HCEC 1CT (cell line): ENCODE data around the gene PPIP5K1.
"Not testable (repeated sequence)": the region's sequence is repeated elsewhere in the genome, so short reads cannot be mapped to it uniquely, and the experiment has no call there.

Experiments used
- DNase-seq: peaks from one replicate; pipeline ENCODE4 v3.0.0-alpha.2; 2017

Gene PPIP5K1

DNA sequence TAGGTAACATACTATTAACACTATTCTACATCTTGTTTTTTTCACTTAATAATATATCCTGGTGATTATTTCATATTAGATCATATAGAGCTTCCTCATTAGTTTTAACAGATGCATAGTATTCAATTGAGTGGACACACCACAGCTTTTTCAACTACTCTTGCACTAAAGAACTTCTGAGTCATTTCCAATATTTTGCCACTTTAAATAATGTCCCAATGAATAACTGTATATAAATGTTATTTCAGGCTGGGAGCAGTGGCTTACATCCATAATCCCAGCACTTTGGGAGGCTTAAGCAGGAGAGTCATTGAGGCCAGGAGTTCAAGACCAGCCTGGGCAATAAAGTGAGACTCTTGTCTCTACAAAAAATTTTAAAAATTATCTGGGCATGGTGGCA is 45.7 kb downstream of the PPIP5K1 start:
- peak; percentile 23 for DNase-seq

DNA sequence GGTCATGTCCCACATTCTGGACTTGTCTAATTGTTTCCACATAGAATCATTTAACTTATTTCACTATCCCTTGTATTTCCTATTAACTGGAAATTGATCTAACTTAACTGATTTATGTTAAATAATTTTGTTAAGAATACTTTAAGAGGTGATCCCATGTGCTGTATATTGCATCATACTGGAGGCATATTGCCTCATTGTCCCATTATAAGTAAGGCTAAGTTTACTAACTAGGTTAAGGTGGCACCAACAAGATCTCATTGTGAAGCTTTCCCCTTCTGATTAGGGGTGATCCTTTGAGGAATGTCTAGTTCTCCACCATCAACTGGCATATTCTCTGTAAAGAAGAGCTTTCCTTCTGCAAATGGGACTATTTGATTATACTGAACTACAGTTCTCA is 48.2 kb downstream of the PPIP5K1 start:
- DNase-seq, result peak; percentile 28

DNA sequence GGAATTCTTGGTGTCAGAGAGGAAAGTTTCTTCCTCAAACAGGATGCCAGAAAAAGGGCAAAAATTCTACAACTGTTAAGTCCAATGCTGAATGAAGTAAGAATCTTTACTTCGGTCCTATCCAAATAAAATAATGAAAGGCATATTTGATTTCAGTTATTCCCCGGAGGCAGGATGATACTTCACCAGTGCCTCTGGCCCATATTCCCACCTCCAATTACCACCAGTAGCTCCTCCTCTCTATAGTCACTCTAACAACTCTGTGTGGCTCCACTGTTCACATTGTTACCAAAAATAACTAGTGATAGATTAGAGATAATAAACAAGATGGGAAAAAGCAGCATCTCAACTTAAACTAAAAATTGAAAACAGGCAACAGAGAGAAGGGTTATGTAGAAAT is 51.9 kb downstream of the PPIP5K1 start:
- no peak for DNase-seq

DNA sequence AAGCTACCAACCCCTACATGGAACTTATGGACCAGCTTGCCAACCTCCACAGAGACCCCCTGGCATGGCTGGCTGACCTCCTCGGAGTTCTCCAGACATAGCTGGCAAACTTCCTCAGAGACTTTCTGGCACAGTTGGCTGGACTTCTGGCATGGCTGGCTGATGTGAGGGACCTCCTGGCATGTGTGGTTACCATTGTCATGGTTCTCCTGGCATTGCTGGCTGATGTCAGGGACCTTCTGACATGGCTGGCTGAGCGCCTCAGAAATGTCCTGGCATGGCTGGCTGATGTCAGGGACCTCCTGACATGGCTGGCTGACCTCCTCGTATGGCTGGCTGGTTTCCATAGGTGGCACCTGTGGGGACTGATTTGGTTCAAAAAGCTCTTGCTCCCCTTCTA is 55.1 kb downstream of the PPIP5K1 start:
- DNase-seq, result no peak

DNA sequence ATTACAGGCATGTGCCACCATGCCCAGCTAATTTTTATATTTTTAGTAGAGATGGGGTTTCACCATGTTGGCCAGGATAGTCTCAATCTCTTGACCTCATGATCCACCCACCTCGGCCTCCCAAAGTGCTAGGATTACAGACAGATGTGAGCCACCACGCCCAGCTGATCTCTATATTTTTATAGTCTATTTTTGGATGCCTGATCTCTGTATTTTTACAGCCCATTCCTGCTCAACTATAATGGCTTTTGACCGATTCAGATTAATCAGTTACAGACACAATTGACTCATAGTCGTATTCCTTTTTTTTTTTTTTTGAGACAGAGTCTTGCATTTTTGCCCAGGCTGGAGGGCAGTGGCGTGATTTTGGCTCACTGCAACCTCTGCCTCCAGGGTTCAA is 57.2 kb downstream of the PPIP5K1 start:
- DNase-seq, result not testable (repeated sequence)

DNA sequence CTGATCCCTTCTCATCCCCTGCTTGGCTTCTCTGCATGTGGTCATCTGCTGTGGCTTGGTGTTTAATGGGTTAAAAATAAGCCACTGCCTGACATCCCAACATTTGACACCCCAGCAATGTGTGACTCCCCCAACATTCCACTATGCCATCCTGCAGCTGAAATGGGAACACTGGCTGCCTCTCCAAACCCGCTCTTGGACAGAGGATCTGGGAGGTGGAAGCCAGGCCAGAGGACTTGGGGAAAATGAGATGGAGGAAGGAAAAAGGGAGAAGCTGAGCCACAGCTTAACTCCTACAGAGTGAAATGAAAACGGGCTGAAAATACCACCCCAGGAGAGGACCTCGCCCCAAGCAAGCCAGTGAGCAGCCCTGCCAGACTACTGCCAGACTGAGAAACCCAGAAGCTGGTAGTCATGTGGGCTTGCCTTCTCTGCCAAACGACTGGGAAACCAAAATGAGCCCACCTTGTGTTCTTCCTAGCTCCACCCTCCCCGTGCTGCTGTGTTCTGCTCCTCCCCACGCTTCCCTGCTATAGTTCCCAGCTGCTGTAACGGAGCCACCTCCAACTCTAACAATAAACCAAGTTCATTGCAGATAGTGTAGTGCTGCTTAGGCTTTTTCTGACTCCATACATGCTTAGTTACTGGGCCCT is 58.9 kb downstream of the PPIP5K1 start:
- no peak for DNase-seq

DNA sequence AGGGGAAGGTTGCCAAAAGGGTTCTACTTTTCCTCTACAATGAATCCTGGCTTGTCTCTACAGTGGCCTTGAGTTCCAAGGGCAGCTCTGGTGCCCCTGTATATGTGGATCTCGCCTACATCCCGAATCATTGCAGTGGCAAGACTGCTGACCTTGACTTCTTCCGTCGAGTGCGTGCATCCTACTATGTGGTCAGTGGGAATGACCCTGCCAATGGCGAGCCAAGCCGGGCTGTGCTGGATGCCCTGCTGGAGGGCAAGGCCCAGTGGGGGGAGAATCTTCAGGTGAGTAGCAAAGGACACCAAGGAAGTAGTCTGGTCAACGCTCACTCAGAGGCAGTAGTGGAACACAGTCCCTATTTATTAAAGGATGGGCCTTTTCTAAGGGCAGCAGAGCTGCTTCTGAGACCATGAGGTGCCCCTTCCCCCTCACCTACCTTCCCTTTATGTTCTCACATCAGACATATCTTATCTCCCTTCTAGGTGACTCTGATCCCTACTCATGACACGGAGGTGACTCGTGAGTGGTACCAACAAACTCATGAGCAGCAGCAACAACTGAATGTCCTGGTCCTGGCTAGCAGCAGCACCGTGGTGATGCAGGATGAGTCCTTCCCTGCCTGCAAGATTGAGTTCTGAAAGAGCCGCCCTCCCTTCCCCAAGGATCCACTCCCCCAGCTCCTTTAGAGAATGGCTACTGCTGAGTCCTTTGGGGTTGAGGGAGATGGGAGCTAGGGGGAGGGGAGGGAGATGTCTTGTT is 60.2 kb downstream of the PPIP5K1 start:
- no peak for DNase-seq

DNA sequence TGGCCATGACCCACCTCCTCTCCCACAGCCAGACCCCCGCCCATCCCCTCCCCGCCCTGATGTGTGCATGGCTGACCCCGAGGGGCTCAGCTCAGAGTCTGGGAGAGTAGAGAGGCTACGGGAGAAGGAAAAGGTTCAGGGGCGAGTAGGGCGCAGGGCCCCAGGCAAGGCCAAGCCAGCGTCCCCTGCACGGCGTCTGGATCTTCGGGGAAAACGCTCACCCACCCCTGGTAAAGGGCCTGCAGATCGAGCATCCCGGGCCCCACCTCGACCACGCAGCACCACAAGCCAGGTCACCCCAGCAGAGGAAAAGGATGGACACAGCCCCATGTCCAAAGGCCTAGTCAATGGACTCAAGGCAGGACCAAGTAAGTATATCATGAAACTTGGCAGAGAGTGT is 60.9 kb downstream of the PPIP5K1 start:
- DNase-seq, result no peak

DNA sequence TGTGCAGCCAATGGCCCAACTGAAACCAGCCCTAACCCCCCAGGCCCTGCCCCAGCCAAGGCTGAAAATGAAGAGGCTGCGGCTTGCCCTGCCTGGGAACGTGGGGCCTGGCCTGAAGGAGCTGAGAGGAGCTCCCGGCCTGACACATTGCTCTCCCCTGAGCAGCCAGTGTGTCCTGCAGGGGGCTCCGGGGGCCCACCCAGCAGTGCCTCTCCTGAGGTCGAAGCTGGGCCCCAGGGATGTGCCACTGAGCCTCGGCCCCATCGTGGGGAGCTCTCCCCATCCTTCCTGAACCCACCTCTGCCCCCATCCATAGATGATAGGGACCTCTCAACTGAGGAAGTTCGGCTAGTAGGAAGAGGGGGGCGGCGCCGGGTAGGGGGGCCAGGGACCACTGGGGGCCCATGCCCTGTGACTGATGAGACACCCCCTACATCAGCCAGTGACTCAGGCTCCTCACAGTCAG is 61.4 kb downstream of the PPIP5K1 start:
- no peak for DNase-seq

DNA sequence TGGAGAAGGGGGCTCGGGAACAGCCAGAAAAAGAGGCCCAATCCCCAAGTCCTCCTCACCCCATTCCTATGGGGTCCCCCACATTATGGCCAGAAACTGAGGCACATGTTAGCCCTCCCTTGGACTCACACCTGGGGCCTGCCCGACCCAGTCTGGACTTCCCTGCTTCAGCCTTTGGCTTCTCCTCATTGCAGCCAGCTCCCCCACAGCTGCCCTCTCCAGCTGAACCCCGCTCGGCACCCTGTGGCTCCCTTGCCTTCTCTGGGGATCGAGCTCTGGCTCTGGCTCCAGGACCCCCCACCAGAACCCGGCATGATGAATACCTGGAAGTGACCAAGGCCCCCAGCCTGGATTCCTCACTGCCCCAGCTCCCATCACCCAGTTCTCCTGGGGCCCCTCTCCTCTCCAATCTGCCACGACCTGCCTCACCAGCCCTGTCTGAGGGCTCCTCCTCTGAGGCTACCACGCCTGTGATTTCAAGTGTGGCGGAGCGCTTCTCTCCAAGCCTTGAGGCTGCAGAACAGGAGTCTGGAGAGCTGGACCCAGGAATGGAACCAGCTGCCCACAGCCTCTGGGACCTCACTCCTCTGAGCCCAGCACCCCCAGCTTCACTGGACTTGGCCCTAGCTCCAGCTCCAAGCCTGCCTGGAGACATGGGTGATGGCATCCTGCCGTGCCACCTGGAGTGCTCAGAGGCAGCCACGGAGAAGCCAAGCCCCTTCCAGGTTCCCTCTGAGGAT is 62.0 kb downstream of the PPIP5K1 start:
- no peak for DNase-seq

DNA sequence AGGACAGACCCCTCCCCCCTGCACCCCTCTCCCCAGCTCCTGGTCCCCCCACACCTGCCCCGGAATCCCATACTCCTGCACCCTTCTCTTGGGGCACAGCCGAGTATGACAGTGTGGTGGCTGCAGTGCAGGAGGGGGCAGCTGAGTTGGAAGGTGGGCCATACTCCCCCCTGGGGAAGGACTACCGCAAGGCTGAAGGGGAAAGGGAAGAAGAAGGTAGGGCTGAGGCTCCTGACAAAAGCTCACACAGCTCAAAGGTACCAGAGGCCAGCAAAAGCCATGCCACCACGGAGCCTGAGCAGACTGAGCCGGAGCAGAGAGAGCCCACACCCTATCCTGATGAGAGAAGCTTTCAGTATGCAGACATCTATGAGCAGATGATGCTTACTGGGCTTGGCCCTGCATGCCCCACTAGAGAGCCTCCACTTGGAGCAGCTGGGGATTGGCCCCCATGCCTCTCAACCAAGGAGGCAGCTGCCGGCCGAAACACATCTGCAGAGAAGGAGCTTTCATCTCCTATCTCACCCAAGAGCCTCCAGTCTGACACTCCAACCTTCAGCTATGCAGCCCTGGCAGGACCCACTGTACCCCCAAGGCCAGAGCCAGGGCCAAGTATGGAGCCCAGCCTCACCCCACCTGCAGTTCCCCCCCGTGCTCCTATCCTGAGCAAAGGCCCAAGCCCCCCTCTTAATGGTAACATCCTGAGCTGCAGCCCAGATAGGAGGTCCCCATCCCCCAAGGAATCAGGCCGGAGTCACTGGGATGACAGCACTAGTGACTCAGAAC is 62.8 kb downstream of the PPIP5K1 start:
- no peak for DNase-seq

DNA sequence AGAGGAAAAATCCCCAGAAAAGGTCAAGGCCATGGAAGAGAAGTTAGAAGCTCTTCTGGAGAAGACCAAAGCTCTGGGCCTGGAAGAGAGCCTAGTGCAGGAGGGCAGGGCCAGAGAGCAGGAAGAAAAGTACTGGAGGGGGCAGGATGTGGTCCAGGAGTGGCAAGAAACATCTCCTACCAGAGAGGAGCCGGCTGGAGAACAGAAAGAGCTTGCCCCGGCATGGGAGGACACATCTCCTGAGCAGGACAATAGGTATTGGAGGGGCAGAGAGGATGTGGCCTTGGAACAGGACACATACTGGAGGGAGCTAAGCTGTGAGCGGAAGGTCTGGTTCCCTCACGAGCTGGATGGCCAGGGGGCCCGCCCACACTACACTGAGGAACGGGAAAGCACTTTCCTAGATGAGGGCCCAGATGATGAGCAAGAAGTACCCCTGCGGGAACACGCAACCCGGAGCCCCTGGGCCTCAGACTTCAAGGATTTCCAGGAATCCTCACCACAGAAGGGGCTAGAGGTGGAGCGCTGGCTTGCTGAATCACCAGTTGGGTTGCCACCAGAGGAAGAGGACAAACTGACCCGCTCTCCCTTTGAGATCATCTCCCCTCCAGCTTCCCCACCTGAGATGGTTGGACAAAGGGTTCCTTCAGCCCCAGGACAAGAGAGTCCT is 63.6 kb downstream of the PPIP5K1 start:
- no peak for DNase-seq

DNA sequence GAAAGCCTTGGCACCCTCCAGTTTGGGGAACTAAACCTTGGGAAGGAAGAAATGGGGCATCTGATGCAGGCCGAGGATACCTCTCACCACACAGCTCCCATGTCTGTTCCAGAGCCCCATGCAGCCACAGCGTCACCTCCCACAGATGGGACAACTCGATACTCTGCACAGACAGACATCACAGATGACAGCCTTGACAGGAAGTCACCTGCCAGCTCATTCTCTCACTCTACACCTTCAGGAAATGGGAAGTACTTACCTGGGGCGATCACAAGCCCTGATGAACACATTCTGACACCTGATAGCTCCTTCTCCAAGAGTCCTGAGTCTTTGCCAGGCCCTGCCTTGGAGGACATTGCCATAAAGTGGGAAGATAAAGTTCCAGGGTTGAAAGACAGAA is 64.9 kb downstream of the PPIP5K1 start:
- DNase-seq, result no peak

DNA sequence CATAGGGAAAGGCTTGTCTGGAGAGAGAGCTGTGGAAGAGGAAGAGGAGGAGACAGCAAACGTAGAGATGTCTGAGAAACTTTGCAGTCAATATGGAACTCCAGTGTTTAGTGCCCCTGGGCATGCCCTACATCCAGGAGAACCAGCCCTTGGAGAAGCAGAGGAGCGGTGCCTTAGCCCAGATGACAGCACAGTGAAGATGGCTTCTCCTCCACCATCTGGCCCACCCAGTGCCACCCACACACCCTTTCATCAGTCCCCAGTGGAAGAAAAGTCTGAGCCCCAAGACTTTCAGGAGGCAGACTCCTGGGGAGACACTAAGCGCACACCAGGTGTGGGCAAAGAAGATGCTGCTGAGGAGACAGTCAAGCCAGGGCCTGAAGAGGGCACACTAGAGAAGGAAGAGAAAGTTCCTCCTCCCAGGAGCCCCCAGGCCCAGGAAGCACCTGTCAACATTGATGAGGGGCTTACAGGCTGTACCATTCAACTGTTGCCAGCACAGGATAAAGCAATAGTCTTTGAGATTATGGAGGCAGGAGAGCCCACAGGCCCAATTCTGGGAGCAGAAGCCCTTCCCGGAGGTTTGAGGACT is 65.7 kb downstream of the PPIP5K1 start:
- no peak for DNase-seq

DNA sequence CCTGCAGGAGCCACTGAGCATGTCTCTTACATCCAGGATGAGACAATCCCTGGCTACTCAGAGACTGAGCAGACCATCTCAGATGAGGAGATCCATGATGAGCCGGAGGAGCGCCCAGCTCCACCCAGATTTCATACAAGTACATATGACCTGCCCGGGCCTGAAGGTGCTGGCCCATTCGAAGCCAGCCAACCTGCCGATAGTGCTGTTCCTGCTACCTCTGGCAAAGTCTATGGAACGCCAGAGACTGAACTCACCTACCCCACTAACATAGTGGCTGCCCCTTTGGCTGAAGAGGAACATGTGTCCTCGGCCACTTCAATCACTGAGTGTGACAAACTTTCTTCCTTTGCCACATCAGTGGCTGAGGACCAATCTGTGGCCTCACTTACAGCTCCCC is 66.4 kb downstream of the PPIP5K1 start:
- no peak for DNase-seq

DNA sequence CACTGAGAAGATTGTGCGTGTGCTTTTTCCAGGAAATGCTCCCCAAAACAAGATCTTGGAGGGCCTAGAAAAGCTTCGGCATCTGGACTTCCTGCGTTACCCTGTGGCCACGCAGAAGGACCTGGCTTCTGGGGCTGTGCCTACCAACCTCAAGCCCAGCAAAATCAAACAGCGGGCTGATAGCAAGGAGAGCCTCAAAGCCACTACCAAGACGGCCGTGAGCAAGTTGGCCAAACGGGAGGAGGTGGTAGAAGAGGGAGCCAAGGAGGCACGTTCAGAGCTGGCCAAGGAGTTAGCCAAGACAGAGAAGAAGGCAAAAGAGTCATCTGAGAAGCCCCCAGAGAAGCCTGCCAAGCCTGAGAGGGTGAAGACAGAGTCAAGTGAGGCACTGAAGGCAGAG is 67.8 kb downstream of the PPIP5K1 start:
- no peak for DNase-seq

DNA sequence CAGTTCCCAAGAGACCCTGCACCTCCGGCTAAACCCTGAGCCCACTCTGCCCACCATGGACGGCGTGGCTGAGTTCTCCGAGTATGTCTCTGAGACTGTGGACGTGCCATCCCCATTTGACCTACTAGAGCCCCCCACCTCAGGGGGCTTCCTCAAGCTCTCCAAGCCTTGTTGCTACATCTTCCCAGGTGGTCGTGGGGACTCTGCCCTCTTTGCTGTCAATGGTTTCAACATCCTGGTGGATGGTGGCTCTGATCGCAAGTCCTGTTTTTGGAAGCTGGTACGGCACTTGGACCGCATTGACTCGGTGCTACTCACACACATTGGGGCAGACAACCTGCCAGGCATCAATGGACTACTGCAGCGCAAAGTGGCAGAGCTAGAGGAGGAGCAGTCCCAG is 68.6 kb downstream of the PPIP5K1 start:
- DNase-seq, result no peak

DNA sequence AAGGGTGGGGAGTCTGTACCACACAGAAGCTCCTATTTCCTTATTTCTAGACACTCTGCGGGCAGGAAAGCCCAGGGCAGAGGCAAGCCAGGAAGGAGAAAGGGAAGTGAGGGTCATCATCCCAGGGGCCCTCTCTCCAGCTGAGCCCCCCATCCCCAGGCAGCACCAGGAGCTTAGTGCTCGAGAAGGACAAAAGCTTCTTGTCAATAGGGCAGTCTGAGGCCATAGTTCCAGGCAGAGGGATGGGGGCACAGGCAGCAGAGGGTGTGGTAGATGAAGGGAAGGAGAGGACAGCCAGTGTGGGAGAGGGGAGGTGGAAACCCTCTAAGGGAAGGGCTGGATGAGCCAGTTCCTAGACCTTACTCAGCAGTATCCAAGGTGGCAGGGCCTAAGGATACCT is 69.9 kb downstream of the PPIP5K1 start:
- no peak for DNase-seq

DNA sequence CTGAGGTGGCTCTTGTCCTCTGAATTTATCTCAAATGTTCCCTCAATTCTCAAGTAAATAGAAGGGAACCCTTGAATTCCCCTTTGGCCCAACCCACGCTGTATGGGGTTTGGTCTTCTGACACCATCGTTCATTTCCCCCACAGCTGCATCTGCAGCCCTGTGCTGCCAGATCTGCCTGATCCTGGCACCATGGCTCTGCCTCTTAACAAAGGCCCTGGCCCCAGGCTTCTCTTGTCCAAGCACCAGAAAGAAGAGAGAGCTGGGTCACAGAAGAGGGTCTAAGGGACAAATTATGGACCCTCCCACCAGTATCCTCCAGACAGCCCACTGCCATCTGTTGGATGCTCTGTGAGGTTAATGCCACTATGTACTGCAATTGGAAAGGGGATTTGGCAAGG is 70.8 kb downstream of the PPIP5K1 start:
- DNase-seq, result no peak

DNA sequence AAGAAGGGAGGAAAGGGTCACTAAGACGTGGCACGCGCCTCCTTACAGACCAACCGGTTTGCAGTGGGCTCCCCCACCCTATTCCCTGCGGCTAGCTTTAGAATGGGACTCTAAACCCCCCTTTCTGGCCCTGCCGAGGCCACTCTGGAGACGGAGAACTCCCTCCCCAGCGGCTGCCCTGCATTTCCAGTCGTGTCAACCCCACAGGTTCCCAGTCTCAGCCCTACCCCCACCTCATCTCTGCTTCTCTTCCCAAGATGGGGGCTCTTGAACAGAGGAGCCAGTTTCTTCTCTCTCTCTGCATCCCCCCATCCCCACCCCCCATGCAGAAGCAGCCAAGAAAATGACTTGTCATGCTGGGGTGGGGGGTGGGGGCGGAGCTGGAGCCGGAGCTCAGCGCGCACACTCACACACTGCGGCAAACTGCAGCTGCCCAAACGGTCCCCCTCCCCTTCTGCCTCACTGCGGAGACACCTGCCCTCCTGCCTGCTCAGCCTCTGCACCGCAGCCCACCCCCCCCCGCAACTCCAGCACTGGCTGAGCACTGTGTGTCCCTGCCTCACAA is 71.7 kb downstream of the PPIP5K1 start:
- DNase-seq, result peak; percentile 2

DNA sequence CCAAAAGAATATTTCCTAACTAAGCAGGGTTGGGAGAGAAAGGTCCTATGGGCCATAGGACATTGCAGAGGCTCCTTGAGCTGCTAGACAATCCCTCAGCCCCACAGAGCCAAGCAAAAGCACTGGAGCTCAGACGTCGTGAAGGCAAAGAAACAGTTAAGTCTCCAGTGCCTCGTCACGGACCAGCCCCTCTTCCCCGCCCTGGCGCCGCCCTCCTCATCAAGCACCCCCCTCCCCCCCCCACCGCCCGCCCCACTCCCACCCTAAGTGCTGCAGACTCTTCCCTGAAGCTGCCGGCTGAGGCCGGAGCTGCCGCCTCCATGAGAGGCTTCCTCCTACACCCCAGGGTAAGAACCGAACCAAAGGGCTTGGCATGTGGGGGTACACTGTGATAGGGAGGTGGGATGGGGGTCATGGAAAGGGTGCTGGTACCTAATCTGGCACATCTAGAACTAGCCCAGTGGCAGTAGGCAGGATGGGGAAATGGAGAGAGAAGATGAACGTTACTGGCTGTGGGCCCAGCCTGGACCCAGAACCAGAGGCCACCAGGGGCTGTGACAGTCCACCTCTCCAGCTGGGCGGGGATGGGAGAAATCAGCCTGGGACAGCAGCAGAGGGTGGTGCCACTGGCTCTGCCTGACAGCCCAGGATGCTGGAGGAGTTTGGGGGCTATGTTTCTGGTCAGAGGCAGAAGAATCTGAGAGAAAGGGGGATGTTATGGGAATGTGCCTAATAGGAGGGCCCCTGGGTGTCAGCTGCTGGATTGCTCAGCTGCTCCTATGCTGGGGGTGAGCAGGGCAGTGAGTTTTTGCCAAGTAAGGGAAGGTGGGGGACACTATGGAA is 72.4 kb downstream of the PPIP5K1 start, which contains the start of gene MAP1A:
Gene MAP1A (plus strand): TSS at position 255 of the 843 bp plus-strand sequence. CDS start 3,866 bp downstream, outside the sequence.
- DNase-seq, result peak; percentile 49
